Esophagus squamous epithelium (tissue), 4 donors: ENCODE results near the gene SLC31A2.

ENCODE experiments used
- POLR2A ChIP-seq, 4 donors: fragments of 450-650 bp; IDR thresholded peaks; one replicate each; pipeline ENCODE4 v1.6.1; 2017; ENCODE audit warnings: antibody characterized with exemption in 4 of 4, mild to moderate bottlenecking in 4 of 4, moderate library complexity in 3 of 4
- TF ChIP-seq, protein P1 (sequence below), 6 experiments: fragments of 450-650 bp in 4 of 6; fragments of 200-600 bp in 2 of 6; sonication (generic) in 2 of 6; IDR thresholded peaks; one replicate each; pipeline ENCODE4 v1.5.1; 2016 to 2019; ENCODE audit warnings: antibody characterized with exemption in 6 of 6, mild to moderate bottlenecking in 4 of 6, moderate library complexity in 4 of 6

DNA sequence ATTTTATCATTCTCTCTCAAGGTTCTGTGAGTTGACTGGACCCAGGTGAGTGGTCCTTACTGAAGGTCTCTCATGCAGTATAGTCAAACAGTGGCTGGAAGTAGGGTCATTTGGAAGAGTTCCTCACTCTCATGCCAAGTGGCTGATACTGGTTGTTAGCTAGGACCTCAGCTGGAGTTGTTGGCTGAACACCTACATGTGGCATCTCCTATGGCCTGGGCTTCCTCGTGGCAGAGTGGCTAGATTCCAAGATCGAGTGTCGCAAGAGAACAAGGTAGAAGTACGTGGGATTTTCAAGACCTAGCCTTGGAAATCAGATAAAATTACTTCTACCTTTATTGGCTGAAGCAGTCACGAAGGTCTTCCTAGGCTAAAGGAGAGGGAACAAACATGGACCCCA, 7.6 kb downstream of the SLC31A2 start:
- TF ChIP-seq POLR2A (IDR thresholded peaks at IDR 0.05): no peak
- TF ChIP-seq, protein P1, sequence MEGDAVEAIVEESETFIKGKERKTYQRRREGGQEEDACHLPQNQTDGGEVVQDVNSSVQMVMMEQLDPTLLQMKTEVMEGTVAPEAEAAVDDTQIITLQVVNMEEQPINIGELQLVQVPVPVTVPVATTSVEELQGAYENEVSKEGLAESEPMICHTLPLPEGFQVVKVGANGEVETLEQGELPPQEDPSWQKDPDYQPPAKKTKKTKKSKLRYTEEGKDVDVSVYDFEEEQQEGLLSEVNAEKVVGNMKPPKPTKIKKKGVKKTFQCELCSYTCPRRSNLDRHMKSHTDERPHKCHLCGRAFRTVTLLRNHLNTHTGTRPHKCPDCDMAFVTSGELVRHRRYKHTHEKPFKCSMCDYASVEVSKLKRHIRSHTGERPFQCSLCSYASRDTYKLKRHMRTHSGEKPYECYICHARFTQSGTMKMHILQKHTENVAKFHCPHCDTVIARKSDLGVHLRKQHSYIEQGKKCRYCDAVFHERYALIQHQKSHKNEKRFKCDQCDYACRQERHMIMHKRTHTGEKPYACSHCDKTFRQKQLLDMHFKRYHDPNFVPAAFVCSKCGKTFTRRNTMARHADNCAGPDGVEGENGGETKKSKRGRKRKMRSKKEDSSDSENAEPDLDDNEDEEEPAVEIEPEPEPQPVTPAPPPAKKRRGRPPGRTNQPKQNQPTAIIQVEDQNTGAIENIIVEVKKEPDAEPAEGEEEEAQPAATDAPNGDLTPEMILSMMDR (IDR thresholded peaks at IDR 0.05): no peak
